ENCODE measurements around the gene DESI1. TPM values are rescaled to one million over a fixed set of nuclear protein-coding genes. Genes with fewer than 3 reads are reported as not detected.

The DESI1 gene
- total RNA-seq, 1 experiment from 2014 or later, result 20.9 TPM

GRCh38 chr22:41587347-41587723 is 33.5 kb downstream of the DESI1 start:
- Histone ChIP-seq H3K27ac (ENCODE audit: low read length) (no peak overlapping the region), H3K9me3 (ENCODE audit: low read length) (no peaks in the 10 kb centered on the region)
- ATAC-seq, result no peak

DNA sequence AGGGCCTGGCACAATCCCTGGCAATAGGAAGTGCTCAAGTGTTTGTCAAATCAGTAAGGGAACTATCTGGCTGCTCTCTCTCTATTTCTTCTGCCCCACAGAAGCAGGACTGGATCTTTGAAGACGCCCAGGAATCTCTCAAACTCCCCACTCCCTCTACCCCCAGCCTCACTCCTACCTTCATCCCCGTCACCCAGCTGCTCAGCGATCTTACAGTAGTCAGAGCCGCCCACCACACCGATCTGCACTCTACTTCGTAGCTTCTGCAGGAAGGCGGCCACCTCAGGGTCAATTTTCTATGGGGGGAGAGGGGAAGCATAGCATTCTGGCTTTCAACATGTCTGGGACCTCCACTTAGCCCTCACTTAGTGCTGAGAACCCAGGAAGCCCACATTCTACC is 34.9 kb downstream of the DESI1 start:
- TF ChIP-seq CTCF (conservative IDR thresholded peaks at IDR 0.05; ENCODE audit: low read depth, low read length), result no peak
- TF ChIP-seq EZH2phosphoT487 (IDR thresholded peaks at IDR 0.05; ENCODE audit: borderline replicate concordance, low read length), result no peak
- no peak for TF ChIP-seq EZH2 (IDR thresholded peaks at IDR 0.05; ENCODE audit: low read length, unreplicated experiment)
- BruUV-seq (replicated peaks), result no TSS peak
- Histone ChIP-seq H3F3A (ENCODE audit: low read length, unreplicated experiment) (no peaks in the 10 kb centered on the region), H3K36me3 (ENCODE audit: low read depth, low read length) (no peaks in the 10 kb centered on the region), H2AFZ (ENCODE audit: low read length) (no peak overlapping the region), H3K4me1 (ENCODE audit: insufficient read depth, low read length) (peaks cover 17% of the 10 kb centered on the region), H3K4me3 (ENCODE audit: low read length) (no peak overlapping the region), H3K9ac (ENCODE audit: low read length) (no peak overlapping the region), H3K79me2 (ENCODE audit: low read length) (peaks cover 14% of the 10 kb centered on the region), H3K9me2 (replicated peaks; ENCODE audit: low read length) (no peaks in the 10 kb centered on the region), H4K20me1 (ENCODE audit: low read length) (no peaks in the 10 kb centered on the region), H3K4me2 (ENCODE audit: low read length) (no peak overlapping the region), H3K27me3 (ENCODE audit: low read length) (no peaks in the 10 kb centered on the region), H3K9me3 (ENCODE audit: low read length) (no peaks in the 10 kb centered on the region), H3K27ac (ENCODE audit: low read length) (no peak overlapping the region)
- DNase-seq, result no peak
- intact Hi-C loops (cut with micrococcal nuclease), result no loop called here
- no peak for ATAC-seq
- CTCF ChIA-PET, result no interaction called here
- POLR2A ChIA-PET (ENCODE audit: unreplicated experiment), result no interaction called here

More at GRCh38 chr22:41587347-41587723, 33.5 kb downstream of the DESI1 start:
- Histone ChIP-seq H3K36me3 (ENCODE audit: low read depth, low read length) (no peaks in the 10 kb centered on the region), H3K9me2 (replicated peaks; ENCODE audit: low read length) (no peaks in the 10 kb centered on the region), H3F3A (ENCODE audit: low read length, unreplicated experiment) (no peaks in the 10 kb centered on the region), H3K4me1 (ENCODE audit: insufficient read depth, low read length) (peaks cover 17% of the 10 kb centered on the region), H3K9ac (ENCODE audit: low read length) (no peak overlapping the region), H3K79me2 (ENCODE audit: low read length) (peaks cover 14% of the 10 kb centered on the region), H4K20me1 (ENCODE audit: low read length) (no peaks in the 10 kb centered on the region), H3K4me3 (ENCODE audit: low read length) (peak overlapping the region; percentile 94; the same call in 1 of the 2 replicates), H3K27me3 (ENCODE audit: low read length) (no peaks in the 10 kb centered on the region), H2AFZ (ENCODE audit: low read length) (no peak overlapping the region), H3K4me2 (ENCODE audit: low read length) (peak overlapping the region; percentile 99; the same call in 1 of the 2 replicates)
- POLR2A ChIA-PET (ENCODE audit: unreplicated experiment), result no interaction called here
- BruUV-seq (replicated peaks), result no TSS peak
- intact Hi-C loops (cut with micrococcal nuclease), result no loop called here
- TF ChIP-seq EZH2phosphoT487 (IDR thresholded peaks at IDR 0.05; ENCODE audit: borderline replicate concordance, low read length) (no peak), EZH2 (IDR thresholded peaks at IDR 0.05; ENCODE audit: low read length, unreplicated experiment) (no peak), CTCF (conservative IDR thresholded peaks at IDR 0.05; ENCODE audit: low read depth, low read length) (no peak)
- CTCF ChIA-PET, result no interaction called here
- no peak for DNase-seq

DNA sequence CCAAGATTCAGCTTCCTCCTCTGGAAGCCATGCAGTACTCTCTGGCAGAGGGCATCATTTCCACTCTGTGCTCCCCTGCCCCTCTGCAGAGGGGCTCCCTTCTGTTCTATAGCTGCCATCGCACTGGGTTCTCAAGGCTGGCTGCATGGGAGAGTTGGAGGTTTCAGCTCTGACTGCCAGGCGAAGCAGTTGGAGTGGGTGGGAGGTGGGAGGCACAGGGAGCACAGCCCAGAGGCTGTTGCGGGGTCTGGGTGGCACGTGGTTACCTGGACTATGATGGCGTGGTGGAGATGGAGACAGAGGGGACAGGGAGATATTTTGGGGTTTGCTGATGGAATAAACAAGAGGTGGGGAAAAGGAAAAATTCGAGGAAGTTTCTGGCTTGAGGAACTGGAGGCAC is 36.0 kb downstream of the DESI1 start:
- Histone ChIP-seq H3K27ac (ENCODE audit: low read length) (no peak overlapping the region), H3F3A (ENCODE audit: low read length, unreplicated experiment) (no peaks in the 10 kb centered on the region), H4K20me1 (ENCODE audit: low read length) (no peaks in the 10 kb centered on the region), H3K4me2 (ENCODE audit: low read length) (no peak overlapping the region), H3K9ac (ENCODE audit: low read length) (no peak overlapping the region), H3K9me3 (ENCODE audit: low read length) (no peaks in the 10 kb centered on the region), H2AFZ (ENCODE audit: low read length) (no peak overlapping the region), H3K9me2 (replicated peaks; ENCODE audit: low read length) (no peaks in the 10 kb centered on the region), H3K27me3 (ENCODE audit: low read length) (no peaks in the 10 kb centered on the region), H3K36me3 (ENCODE audit: low read depth, low read length) (no peaks in the 10 kb centered on the region), H3K4me3 (ENCODE audit: low read length) (no peak overlapping the region), H3K4me1 (ENCODE audit: insufficient read depth, low read length) (peaks cover 17% of the 10 kb centered on the region), H3K79me2 (ENCODE audit: low read length) (peaks cover 14% of the 10 kb centered on the region)
- intact Hi-C loops (cut with micrococcal nuclease), result no loop called here
- no peak for ATAC-seq
- TF ChIP-seq EZH2phosphoT487 (IDR thresholded peaks at IDR 0.05; ENCODE audit: borderline replicate concordance, low read length), result no peak
- TF ChIP-seq CTCF (conservative IDR thresholded peaks at IDR 0.05; ENCODE audit: low read depth, low read length), result no peak
- no peak for TF ChIP-seq EZH2 (IDR thresholded peaks at IDR 0.05; ENCODE audit: low read length, unreplicated experiment)
- no peak for DNase-seq
- ChIA-PET CTCF (no interaction called here), POLR2A (ENCODE audit: unreplicated experiment) (no interaction called here)
- BruUV-seq (replicated peaks), result no TSS peak
